IMR-90 (cell line): ENCODE results near the gene SPINK4.

Experiments used
- BHLHE40 ChIP-seq: fragments of 150-350 bp; IDR thresholded peaks from 2 replicates; pipeline ENCODE4 v1.6.1; 2016; ENCODE audit warnings: mild to moderate bottlenecking, low read depth, low read length
- CEBPB ChIP-seq: IDR thresholded peaks from 2 replicates; pipeline ENCODE4 v1.6.1; 2012; ENCODE audit warnings: low read depth, low read length, improper control_type of control experiment
- CHD1 ChIP-seq: IDR thresholded peaks from 2 replicates; pipeline ENCODE4 v1.6.1; 2012; ENCODE audit warnings: low read depth, low read length, improper control_type of control experiment
- CTCF ChIP-seq: conservative IDR thresholded peaks from 2 replicates; pipeline ENCODE4 v1.5.1; 2012; ENCODE audit warnings: mild to moderate bottlenecking, low read depth, low read length, improper control_type of control experiment
- ELK1 ChIP-seq: fragments of 150-350 bp; IDR thresholded peaks from 2 replicates; pipeline ENCODE4 v1.6.1; 2016; ENCODE audit warnings: low read depth, mild to moderate bottlenecking, low read length, moderate library complexity, borderline replicate concordance
- FOS ChIP-seq: fragments of 150-350 bp; IDR thresholded peaks from 2 replicates; pipeline ENCODE4 v1.6.1; 2016; ENCODE audit warnings: low read depth, low read length
- MAFK ChIP-seq: IDR thresholded peaks from 2 replicates; pipeline ENCODE4 v1.6.1; 2012; ENCODE audit warnings: low read depth, low read length, improper control_type of control experiment
- MAZ ChIP-seq: IDR thresholded peaks from 2 replicates; pipeline ENCODE4 v1.6.1; 2012; ENCODE audit warnings: low read depth, mild to moderate bottlenecking, low read length, improper control_type of control experiment, moderate library complexity, borderline replicate concordance
- NFE2L2 ChIP-seq: fragments of 150-350 bp; IDR thresholded peaks from 2 replicates; pipeline ENCODE4 v1.6.1; 2016; ENCODE audit warnings: low read depth, mild to moderate bottlenecking, low read length
- POLR2A ChIP-seq: IDR thresholded peaks from 2 replicates; pipeline ENCODE4 v1.6.1; 2012; ENCODE audit warnings: mild to moderate bottlenecking, low read depth, low read length
- RAD21 ChIP-seq: IDR thresholded peaks from 2 replicates; pipeline ENCODE4 v1.6.1; 2012; ENCODE audit warnings: low read length, improper control_type of control experiment
- RCOR1 ChIP-seq: IDR thresholded peaks from 2 replicates; pipeline ENCODE4 v1.6.1; 2012; ENCODE audit warnings: mild to moderate bottlenecking, low read length, improper control_type of control experiment; ENCODE audit not compliant: insufficient replicate concordance
- RFX5 ChIP-seq: IDR thresholded peaks from 2 replicates; pipeline ENCODE4 v1.8.0; 2012; ENCODE audit warnings: low read depth, mild to moderate bottlenecking, low read length, moderate library complexity
- USF2 ChIP-seq: fragments of 150-350 bp; IDR thresholded peaks from 2 replicates; pipeline ENCODE4 v1.6.1; 2017; ENCODE audit warnings: mild to moderate bottlenecking, antibody characterized with exemption, low read length, low read depth

GRCh38 chr9:33263131-33264002, 23.4 kb downstream of the SPINK4 start:
- TF ChIP-seq POLR2A (no peak), CTCF (no peak), USF2 (no peak), MAFK (no peak), NFE2L2 (no peak), BHLHE40 (no peak), RFX5 (no peak), CHD1 (no peak), RCOR1 (no peak), RAD21 (no peak), ELK1 (no peak), CEBPB (no peak), MAZ (no peak), FOS (no peak)
